PC-3 (cell line): ENCODE results near the gene UNC93A. TPM values are rescaled to one million over a fixed set of nuclear protein-coding genes. Genes with fewer than 3 reads are reported as not detected.

Experiments used
- ATAC-seq: fragments of 200-7000 bp; cut with Tn5 transposase; 2 replicates; pipeline ENCODE4 v1.9.1; 2020; ENCODE audit warnings: mild to moderate bottlenecking, moderate library complexity
- BruUV-seq: library from RNA; stranded (reverse); fragments of 400-500 nt; replicated peaks from 2 replicates; lab custom pipeline; 2021; lab: Mats Ljungman, UMichigan
- CTCF ChIA-PET: fragments of 300-600 bp; sonication (Branson Sonifier 250); formaldehyde crosslinking; loops from one replicate; lab custom pipeline; 2022; ENCODE audit warnings: antibody characterized with exemption; lab: Charles Lee
- POLR2A ChIA-PET: fragments of 300-600 bp; sonication (Branson Sonifier 250); formaldehyde crosslinking; loops from one replicate; lab custom pipeline; 2022; ENCODE audit warnings: antibody characterized with exemption; ENCODE audit not compliant: unreplicated experiment; lab: Charles Lee
- DNase-seq: peaks from one replicate; pipeline ENCODE4 v3.0.0-alpha.2; 2015
- H2AFZ ChIP-seq: fragments of 300-600 bp; sonication (generic); 2 replicates; pipeline ENCODE4 v1.6.0; 2016; ENCODE audit warnings: antibody characterized with exemption, low read length
- H3F3A ChIP-seq: fragments of 300-600 bp; sonication (generic); one replicate; pipeline ENCODE4 v1.6.0; 2017; ENCODE audit warnings: antibody characterized with exemption, low read length, control low read depth, mild to moderate bottlenecking; ENCODE audit not compliant: unreplicated experiment
- H3K27ac ChIP-seq: fragments of 300-600 bp; sonication (generic); 2 replicates; pipeline ENCODE4 v1.5.1; 2016; ENCODE audit warnings: mild to moderate bottlenecking, low read length
- H3K27me3 ChIP-seq: fragments of 300-600 bp; sonication (generic); 2 replicates; pipeline ENCODE4 v1.6.1; 2016; ENCODE audit warnings: low read length, mixed read lengths
- H3K36me3 ChIP-seq: fragments of 300-600 bp; sonication (generic); 2 replicates; pipeline ENCODE4 v1.6.1; 2016; ENCODE audit warnings: low read depth, mixed run types, low read length, mixed read lengths
- H3K4me1 ChIP-seq: fragments of 300-600 bp; sonication (generic); 2 replicates; pipeline ENCODE4 v1.5.1; 2016; ENCODE audit warnings: low read length; ENCODE audit not compliant: insufficient read depth
- H3K4me2 ChIP-seq: fragments of 300-600 bp; sonication (generic); 2 replicates; pipeline ENCODE4 v1.6.0; 2016; ENCODE audit warnings: low read length
- H3K4me3 ChIP-seq: fragments of 300-600 bp; sonication (generic); 2 replicates; pipeline ENCODE4 v1.5.1; 2016; ENCODE audit warnings: mild to moderate bottlenecking, low read length, mixed read lengths
- H3K79me2 ChIP-seq: fragments of 300-600 bp; sonication (generic); 2 replicates; pipeline ENCODE4 v1.6.1; 2017; ENCODE audit warnings: low read length, mixed read lengths
- H3K9ac ChIP-seq: fragments of 300-600 bp; sonication (generic); 2 replicates; pipeline ENCODE4 v1.6.0; 2016; ENCODE audit warnings: mild to moderate bottlenecking, low read length
- H3K9me2 ChIP-seq: fragments of 300-600 bp; sonication (generic); replicated peaks from 2 replicates; pipeline ENCODE4 v1.6.1; 2016; ENCODE audit warnings: mixed run types, low read length, mixed read lengths
- H3K9me3 ChIP-seq: fragments of 300-600 bp; sonication (generic); 2 replicates; pipeline ENCODE4 v1.6.1; 2016; ENCODE audit warnings: low read length, mixed read lengths
- H4K20me1 ChIP-seq: fragments of 300-600 bp; sonication (generic); 2 replicates; pipeline ENCODE4 v1.6.1; 2016; ENCODE audit warnings: low read length, mixed read lengths
- CTCF ChIP-seq: fragments of 300-600 bp; sonication (generic); conservative IDR thresholded peaks from 2 replicates; pipeline ENCODE4 v1.5.1; 2017; ENCODE audit warnings: antibody characterized with exemption, low read depth, mild to moderate bottlenecking, low read length
- EZH2 ChIP-seq: fragments of 300-600 bp; sonication (generic); IDR thresholded peaks from one replicate; pipeline ENCODE4 v1.6.1; 2017; ENCODE audit warnings: antibody characterized with exemption, mild to moderate bottlenecking, low read length; ENCODE audit not compliant: unreplicated experiment
- EZH2phosphoT487 ChIP-seq: fragments of 300-600 bp; sonication (generic); IDR thresholded peaks from 2 replicates; pipeline ENCODE4 v1.6.1; 2018; ENCODE audit warnings: mild to moderate bottlenecking, antibody characterized with exemption, low read length, borderline replicate concordance
- intact Hi-C: fragments of 100-400 bp; cut with micrococcal nuclease; formaldehyde crosslinking; loops from 2 replicates; pipeline ENCODE4 v1.9.0; 2023
- total RNA-seq: library from RNA; depleted of rRNA; stranded (reverse); fragments of >200 nt; gene quantifications from 2 replicates; pipeline ENCODE4 v1.2.3, GENCODE V29; 2014

UNC93A gene
- total RNA-seq, 1 experiment from 2014 or later: not detected

GRCh38 chr6:167347226-167347625 is 56.1 kb downstream of the UNC93A start:
- no peak for DNase-seq
- Histone ChIP-seq H3K79me2 (no peaks in the 10 kb centered on the region), H4K20me1 (no peaks in the 10 kb centered on the region), H3K4me1 (no peaks in the 10 kb centered on the region), H3F3A (no peaks in the 10 kb centered on the region), H3K27me3 (no peaks in the 10 kb centered on the region), H3K27ac (no peak overlapping the region), H3K9ac (no peak overlapping the region), H3K36me3 (no peaks in the 10 kb centered on the region), H3K4me2 (no peak overlapping the region), H3K4me3 (no peak overlapping the region), H2AFZ (no peak overlapping the region), H3K9me2 (no peaks in the 10 kb centered on the region), H3K9me3 (no peaks in the 10 kb centered on the region)
- no peak for ATAC-seq
- intact Hi-C loops: no loop called here
- BruUV-seq: no TSS peak
- CTCF ChIA-PET: no interaction called here
- TF ChIP-seq EZH2 (no peak), CTCF (no peak), EZH2phosphoT487 (no peak)
- POLR2A ChIA-PET: no interaction called here

GRCh38 chr6:167349631-167350274 is 58.6 kb downstream of the UNC93A start:
- no peak overlapping the region for H3K4me3 ChIP-seq
- POLR2A ChIA-PET: no interaction called here
- no peaks in the 10 kb centered on the region for H3K79me2 ChIP-seq
- H3K27me3 ChIP-seq: no peaks in the 10 kb centered on the region
- no peak for ATAC-seq
- H3K27ac ChIP-seq: no peak overlapping the region
- no peaks in the 10 kb centered on the region for H3F3A ChIP-seq
- BruUV-seq: no TSS peak
- H3K4me2 ChIP-seq: no peak overlapping the region
- CTCF ChIA-PET: no interaction called here
- H4K20me1 ChIP-seq: no peaks in the 10 kb centered on the region
- TF ChIP-seq EZH2phosphoT487: no peak
- no peak for TF ChIP-seq EZH2
- no peak for TF ChIP-seq CTCF
- no peak for DNase-seq
- no peaks in the 10 kb centered on the region for H3K9me2 ChIP-seq
- H3K9ac ChIP-seq: no peak overlapping the region
- intact Hi-C loops: no loop called here
- no peak overlapping the region for H2AFZ ChIP-seq
- H3K9me3 ChIP-seq: no peaks in the 10 kb centered on the region
- H3K4me1 ChIP-seq: no peaks in the 10 kb centered on the region
- H3K36me3 ChIP-seq: no peaks in the 10 kb centered on the region

- intact Hi-C loops: no loop called here
- Histone ChIP-seq H3K79me2 (no peaks in the 10 kb centered on the region), H3K27ac (no peak overlapping the region), H3K27me3 (0 out of 2 replicates have a peak, but pooled peaks cover 3% of the 10 kb centered on the region), H3K36me3 (no peaks in the 10 kb centered on the region), H2AFZ (no peak overlapping the region), H4K20me1 (no peaks in the 10 kb centered on the region), H3K4me2 (no peak overlapping the region), H3K9me3 (no peaks in the 10 kb centered on the region), H3K9ac (no peak overlapping the region), H3K4me3 (no peak overlapping the region), H3K4me1 (no peaks in the 10 kb centered on the region), H3F3A (no peaks in the 10 kb centered on the region), H3K9me2 (no peaks in the 10 kb centered on the region)
- ChIA-PET POLR2A (no interaction called here), CTCF (no interaction called here)
- ATAC-seq (no peak), DNase-seq (no peak)
- no TSS peak for BruUV-seq
- TF ChIP-seq EZH2phosphoT487 (no peak), EZH2 (no peak)
Observed at GRCh38 chr6:167350275-167350696, 59.2 kb downstream of the UNC93A start.
